ENCODE results near the gene MT1E.
"Not testable (repeated sequence)": the region's sequence is repeated elsewhere in the genome, so short reads cannot be mapped to it uniquely, and the experiment has no call there.

MT1E gene

DNA sequence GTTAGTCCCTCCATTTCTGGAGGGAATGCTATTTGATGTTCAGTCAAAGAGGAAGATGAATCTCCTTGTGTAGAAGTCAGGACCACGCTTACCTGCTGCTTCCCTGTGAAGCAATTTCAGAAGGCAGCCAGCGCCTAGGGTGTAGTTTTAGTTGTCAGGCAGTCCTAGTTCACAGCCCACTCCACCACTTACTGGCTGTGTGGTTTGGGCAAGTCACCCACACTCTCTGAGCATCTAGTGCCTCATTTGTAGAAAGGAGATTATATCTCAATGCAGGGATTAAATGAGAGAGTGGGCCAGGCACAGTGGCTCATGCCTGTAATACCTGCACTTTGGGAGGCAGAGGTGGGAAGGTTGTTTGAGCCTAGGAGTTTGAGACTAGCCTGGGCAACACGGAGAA, 46.6 kb downstream of the MT1E start:
- not testable (repeated sequence) for DNase-seq (ENCODE audit: low spot score)

DNA sequence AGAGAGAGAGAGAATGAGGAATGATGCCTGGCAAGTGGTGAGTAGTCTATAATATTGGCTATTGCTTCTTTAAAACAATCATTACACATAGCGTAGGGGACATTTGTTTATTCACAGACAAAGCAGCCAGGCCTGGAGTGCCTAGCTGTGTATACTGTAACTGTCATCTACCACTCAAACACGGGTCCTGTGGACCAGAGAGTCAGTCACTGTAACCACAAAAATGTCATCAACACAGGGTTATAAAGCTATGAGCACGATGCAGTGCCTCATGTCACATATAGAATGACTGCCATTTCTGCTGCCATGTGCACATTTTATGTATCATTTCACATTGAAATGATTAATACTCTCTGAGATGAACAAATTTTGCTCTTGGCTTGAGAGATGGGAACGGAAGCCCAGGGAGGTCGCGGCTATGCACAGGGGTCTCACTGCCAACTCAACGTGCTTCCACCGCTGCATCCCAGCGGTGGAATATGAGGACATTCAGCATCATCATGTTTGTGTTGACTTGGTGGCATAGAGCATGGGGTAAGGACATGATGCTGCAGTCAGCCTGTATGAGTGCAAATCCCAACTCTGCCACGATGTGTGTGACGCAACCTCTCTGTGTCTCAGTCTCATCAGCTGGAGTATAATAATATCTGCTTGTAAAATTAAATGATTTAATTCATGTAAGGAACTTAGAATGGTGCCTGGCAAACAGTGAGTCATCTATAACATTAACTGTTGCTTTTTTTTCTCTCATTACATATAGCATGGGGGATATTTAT, 47.4 kb downstream of the MT1E start:
- no peak for DNase-seq (ENCODE audit: low spot score)

DNA sequence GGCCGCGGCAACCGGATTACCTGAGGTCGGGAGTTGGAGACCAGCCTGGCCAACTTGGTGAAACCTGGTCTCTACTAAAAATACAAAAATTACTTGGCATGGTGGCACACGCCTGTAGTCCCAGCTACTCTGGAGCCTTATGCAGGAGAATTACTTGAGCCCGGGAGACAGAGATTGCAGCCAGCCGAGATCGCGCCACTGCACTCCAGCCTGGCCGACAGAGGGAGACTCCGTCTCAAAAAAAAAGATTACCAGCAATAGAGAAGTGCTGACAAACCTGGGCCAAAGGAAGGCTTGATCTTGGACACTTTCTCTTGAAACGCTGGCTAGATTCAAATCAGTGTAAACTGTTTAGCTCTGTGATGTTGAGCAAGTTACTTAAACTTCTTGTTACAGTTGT, 48.3 kb downstream of the MT1E start:
- DNase-seq (ENCODE audit: low spot score), result no peak

DNA sequence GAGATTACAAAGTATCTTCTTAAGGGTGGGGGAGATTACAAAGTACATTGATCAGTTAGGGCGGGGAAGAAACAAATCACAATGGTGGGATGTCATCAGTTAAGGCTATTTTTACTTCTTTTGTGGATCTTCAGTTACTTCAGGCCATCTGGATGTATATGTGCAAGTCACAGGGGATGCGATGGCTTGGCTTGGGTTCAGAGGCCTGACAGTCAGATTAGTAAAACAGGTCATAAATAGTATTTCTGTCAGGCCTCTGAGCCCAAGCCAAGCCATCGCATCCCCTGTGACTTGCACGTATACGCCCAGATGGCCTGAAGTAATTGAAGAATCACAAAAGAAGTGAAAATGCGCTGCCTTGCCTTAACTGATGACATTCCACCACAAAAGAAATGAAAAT, 49.0 kb downstream of the MT1E start:
- not testable (repeated sequence) for DNase-seq (ENCODE audit: low spot score)

DNA sequence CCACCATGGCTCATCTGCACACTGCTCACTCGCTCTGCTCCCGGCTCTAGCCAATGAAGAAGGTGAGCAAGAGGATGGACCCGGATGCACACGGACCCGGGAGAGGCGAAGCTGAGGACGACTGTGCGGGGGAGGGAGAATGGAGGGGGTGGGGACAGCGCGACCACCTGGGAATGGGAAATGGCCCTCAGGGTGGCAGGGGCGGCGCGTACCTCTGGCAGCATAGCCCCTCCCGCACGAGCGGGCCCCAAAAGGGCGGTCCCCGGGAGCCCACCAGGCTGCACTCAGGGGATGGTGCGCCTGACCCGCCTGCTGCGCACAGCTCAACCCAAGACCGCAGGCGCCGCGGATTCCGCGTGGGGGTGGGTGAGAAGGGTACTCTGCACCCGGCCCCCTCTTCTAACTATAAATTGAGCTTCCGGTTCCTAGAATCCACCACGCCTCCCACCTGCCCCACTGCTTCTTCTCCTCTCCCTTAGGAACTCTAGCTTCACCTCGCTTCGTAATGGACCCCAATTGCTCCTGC, 50.2 kb downstream of the MT1E start:
- DNase-seq (ENCODE audit: low spot score), result no peak

Measured in putamen (tissue), 1 donor.